HepG2 (cell line): Measurements from ENCODE around the gene PLOD3. TPM values are rescaled to one million over a fixed set of nuclear protein-coding genes. Genes with fewer than 3 reads are reported as not detected.

Experiments used
- ATF2 ChIP-seq: sonication (generic); formaldehyde crosslinking; IDR thresholded peaks from 2 replicates; pipeline ENCODE4 v1.4.0; 2020; ENCODE audit warnings: missing genetic modification reagents
- CTCF ChIP-seq: sonication (generic); formaldehyde crosslinking; IDR thresholded peaks from 2 replicates; pipeline ENCODE4 v1.5.0; 2020; ENCODE audit warnings: mild to moderate bottlenecking, missing genetic modification reagents, moderate library complexity
- HOXA3 ChIP-seq: sonication (generic); formaldehyde crosslinking; IDR thresholded peaks from 2 replicates; pipeline ENCODE4 v1.5.0; 2020; ENCODE audit warnings: missing genetic modification reagents
- HOXA5 ChIP-seq: sonication (generic); formaldehyde crosslinking; IDR thresholded peaks from 2 replicates; pipeline ENCODE4 v1.4.0; 2020; ENCODE audit warnings: missing genetic modification reagents
- JUN ChIP-seq: sonication (generic); formaldehyde crosslinking; IDR thresholded peaks from 2 replicates; pipeline ENCODE4 v1.4.0; 2020; ENCODE audit warnings: mild to moderate bottlenecking, missing genetic modification reagents
- TCF7L2 ChIP-seq: IDR thresholded peaks from 2 replicates; pipeline ENCODE4 v1.6.1; 2011; ENCODE audit warnings: mild to moderate bottlenecking, low read depth, low read length, moderate library complexity
- TRAFD1 ChIP-seq: sonication (generic); formaldehyde crosslinking; IDR thresholded peaks from 2 replicates; pipeline ENCODE4 v1.5.1; 2020; ENCODE audit warnings: missing genetic modification reagents, mild to moderate bottlenecking, borderline replicate concordance
- ZNF12 ChIP-seq: sonication (generic); formaldehyde crosslinking; IDR thresholded peaks from 2 replicates; pipeline ENCODE4 v1.5.0; 2020; ENCODE audit warnings: missing genetic modification reagents
- ZNF18 ChIP-seq: sonication (generic); formaldehyde crosslinking; IDR thresholded peaks from 2 replicates; pipeline ENCODE4 v1.8.0; 2022; ENCODE audit warnings: mild to moderate bottlenecking, missing genetic modification reagents; ENCODE audit not compliant: insufficient replicate concordance
- ZNF557 ChIP-seq: sonication (generic); formaldehyde crosslinking; IDR thresholded peaks from 2 replicates; pipeline ENCODE4 v1.4.0; 2020; ENCODE audit warnings: missing genetic modification reagents
- ZNF569 ChIP-seq: sonication (generic); formaldehyde crosslinking; IDR thresholded peaks from 2 replicates; pipeline ENCODE4 v1.5.0; 2020; ENCODE audit warnings: mild to moderate bottlenecking, missing genetic modification reagents, moderate library complexity, borderline replicate concordance
- polyA plus RNA-seq, 8 experiments: library from polyadenylated mRNA; depleted of rRNA in 3 of 8; stranded (reverse) in 7 of 8; unstranded in 1 of 8; fragments of >200 nt; fragmentation: Illumina TruSeq in 4 of 8; extraction: Trizol in 4 of 8; gene quantifications; 2 replicates each; pipeline versions ENCODE4 v1.2.1 to v1.2.3, GENCODE V29; 2011 to 2016; ENCODE audit warnings: low read depth in 4 of 8, missing spikeins in 1 of 8, mixed read lengths in 1 of 8; ENCODE audit not compliant: insufficient read depth in 1 of 8
- total RNA-seq, 5 experiments: library from RNA; depleted of rRNA; stranded (reverse); fragments of >200 nt; fragmentation: Illumina TruSeq; extraction: Trizol; gene quantifications; 2 replicates each; pipeline ENCODE4 v1.2.3, GENCODE V29; 2016; ENCODE audit warnings: low read depth in 1 of 5
- TF ChIP-seq, protein P1 (sequence below): sonication (generic); formaldehyde crosslinking; IDR thresholded peaks from 2 replicates; pipeline ENCODE4 v1.4.0; 2020; ENCODE audit warnings: missing genetic modification reagents
- TF ChIP-seq, protein P2 (sequence below): sonication (generic); formaldehyde crosslinking; IDR thresholded peaks from 2 replicates; pipeline ENCODE4 v1.4.0; 2020; ENCODE audit warnings: missing genetic modification reagents, borderline replicate concordance
- TF ChIP-seq, protein P3 (sequence below): sonication (generic); formaldehyde crosslinking; conservative IDR thresholded peaks from 2 replicates; pipeline ENCODE4 v1.8.1; 2023; ENCODE audit warnings: missing genetic modification reagents

Gene PLOD3
- total and polyA plus RNA-seq, 2 of the 13 experiments (the other 11 are each of a cell fraction or from before 2014, with no cell fraction given), result 65.8 to 67.4 TPM

GRCh38 chr7:101217388-101218235 lies at the start of gene PLOD3, which contains the start of gene ZNHIT1 (continued):
- TF ChIP-seq, protein P1, sequence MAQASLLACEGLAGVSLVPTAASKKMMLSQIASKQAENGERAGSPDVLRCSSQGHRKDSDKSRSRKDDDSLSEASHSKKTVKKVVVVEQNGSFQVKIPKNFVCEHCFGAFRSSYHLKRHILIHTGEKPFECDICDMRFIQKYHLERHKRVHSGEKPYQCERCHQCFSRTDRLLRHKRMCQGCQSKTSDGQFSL (CRISPR knock-in tag), result no peak
- TF ChIP-seq ZNF557 (CRISPR knock-in tag) (0 out of 2 replicates have a peak, but pooled peaks have one; percentile 40), TCF7L2 (no peak), TRAFD1 (CRISPR knock-in tag) (0 out of 2 replicates have a peak, but pooled peaks have one; percentile 40), CTCF (peak; percentile 66), ZNF18 (CRISPR knock-in tag) (peak; percentile 20), JUN (CRISPR knock-in tag) (no peak), ZNF12 (CRISPR knock-in tag) (no peak), ATF2 (CRISPR knock-in tag) (0 out of 2 replicates have a peak, but pooled peaks have one; percentile 47), HOXA5 (peak; percentile 54; the same call in 1 of the 2 replicates), ZNF569 (no peak), HOXA3 (peak; percentile 88)
- TF ChIP-seq, protein P2, sequence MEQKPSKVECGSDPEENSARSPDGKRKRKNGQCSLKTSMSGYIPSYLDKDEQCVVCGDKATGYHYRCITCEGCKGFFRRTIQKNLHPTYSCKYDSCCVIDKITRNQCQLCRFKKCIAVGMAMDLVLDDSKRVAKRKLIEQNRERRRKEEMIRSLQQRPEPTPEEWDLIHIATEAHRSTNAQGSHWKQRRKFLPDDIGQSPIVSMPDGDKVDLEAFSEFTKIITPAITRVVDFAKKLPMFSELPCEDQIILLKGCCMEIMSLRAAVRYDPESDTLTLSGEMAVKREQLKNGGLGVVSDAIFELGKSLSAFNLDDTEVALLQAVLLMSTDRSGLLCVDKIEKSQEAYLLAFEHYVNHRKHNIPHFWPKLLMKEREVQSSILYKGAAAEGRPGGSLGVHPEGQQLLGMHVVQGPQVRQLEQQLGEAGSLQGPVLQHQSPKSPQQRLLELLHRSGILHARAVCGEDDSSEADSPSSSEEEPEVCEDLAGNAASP (CRISPR knock-in tag), result peak; percentile 39; the same call in 1 of the 2 replicates
- TF ChIP-seq, protein P3, sequence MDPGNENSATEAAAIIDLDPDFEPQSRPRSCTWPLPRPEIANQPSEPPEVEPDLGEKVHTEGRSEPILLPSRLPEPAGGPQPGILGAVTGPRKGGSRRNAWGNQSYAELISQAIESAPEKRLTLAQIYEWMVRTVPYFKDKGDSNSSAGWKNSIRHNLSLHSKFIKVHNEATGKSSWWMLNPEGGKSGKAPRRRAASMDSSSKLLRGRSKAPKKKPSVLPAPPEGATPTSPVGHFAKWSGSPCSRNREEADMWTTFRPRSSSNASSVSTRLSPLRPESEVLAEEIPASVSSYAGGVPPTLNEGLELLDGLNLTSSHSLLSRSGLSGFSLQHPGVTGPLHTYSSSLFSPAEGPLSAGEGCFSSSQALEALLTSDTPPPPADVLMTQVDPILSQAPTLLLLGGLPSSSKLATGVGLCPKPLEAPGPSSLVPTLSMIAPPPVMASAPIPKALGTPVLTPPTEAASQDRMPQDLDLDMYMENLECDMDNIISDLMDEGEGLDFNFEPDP (CRISPR knock-in tag), result 0 out of 2 replicates have a peak, but pooled peaks have one; percentile 6
